GOT3 (cell line): ENCODE measurements around the gene TEX19.
"Not testable (repeated sequence)": the region's sequence is repeated elsewhere in the genome, so short reads cannot be mapped to it uniquely, and the experiment has no call there.

Source experiments
- DNase-seq: peaks from one replicate; lab custom pipeline; 2025; ENCODE audit warnings: mixed read lengths; lab: John Stamatoyannopoulos, UW

The TEX19 gene

GRCh38 chr17:82334622-82335394 is 24.2 kb upstream of the TEX19 start:
- no peak for DNase-seq

GRCh38 chr17:82338858-82339633 is 20.0 kb upstream of the TEX19 start:
- no peak for DNase-seq

GRCh38 chr17:82339634-82340580 is 19.1 kb upstream of the TEX19 start:
- DNase-seq: no peak

GRCh38 chr17:82342361-82343079 is 16.5 kb upstream of the TEX19 start:
- DNase-seq: no peak

GRCh38 chr17:82343560-82343959 is 15.5 kb upstream of the TEX19 start:
- no peak for DNase-seq

GRCh38 chr17:82344175-82344907 is 14.7 kb upstream of the TEX19 start:
- DNase-seq: no peak

GRCh38 chr17:82345151-82345976 is 13.7 kb upstream of the TEX19 start:
- DNase-seq: no peak

- DNase-seq: no peak
Measured at GRCh38 chr17:82346342-82347300, 12.4 kb upstream of the TEX19 start.

GRCh38 chr17:82347994-82348393 is 11.1 kb upstream of the TEX19 start:
- DNase-seq: not testable (repeated sequence)

- no peak for DNase-seq
Measured at GRCh38 chr17:82348434-82348833, 10.6 kb upstream of the TEX19 start.

- no peak for DNase-seq
Measured at GRCh38 chr17:82348866-82349265, 10.2 kb upstream of the TEX19 start.

GRCh38 chr17:82349287-82349701 is 9.8 kb upstream of the TEX19 start:
- DNase-seq: no peak

- DNase-seq: no peak
Measured at GRCh38 chr17:82350182-82351030, 8.6 kb upstream of the TEX19 start.

- DNase-seq: no peak
Measured at GRCh38 chr17:82351254-82351712, 7.8 kb upstream of the TEX19 start.

- peak; percentile 50 for DNase-seq
Measured at GRCh38 chr17:82351713-82352488, 7.1 kb upstream of the TEX19 start.

- DNase-seq: no peak
Measured at GRCh38 chr17:82353484-82353883, 5.6 kb upstream of the TEX19 start.

- DNase-seq: no peak
Measured at GRCh38 chr17:82354804-82355308, 4.2 kb upstream of the TEX19 start.
